Neuron (in vitro differentiated cells): ENCODE data around the gene EVX1.
A peak's percentile ranks its signal among the peaks of the same experiment; 100 is the strongest.

Experiments
- H2AFZ ChIP-seq: one replicate; pipeline ENCODE4 v1.6.1; 2013; ENCODE audit warnings: low read depth, mild to moderate bottlenecking, inconsistent platforms, low read length, moderate library complexity
- H3K27me3 ChIP-seq: one replicate; pipeline ENCODE4 v1.6.1; 2013; ENCODE audit warnings: low read length; ENCODE audit not compliant: insufficient read depth
- H3K36me3 ChIP-seq: one replicate; pipeline ENCODE4 v1.6.1; 2013; ENCODE audit warnings: low read length; ENCODE audit not compliant: insufficient read depth
- H3K4me1 ChIP-seq: one replicate; pipeline ENCODE4 v1.6.1; 2013; ENCODE audit warnings: low read length; ENCODE audit not compliant: insufficient read depth
- H3K4me3 ChIP-seq: 2 replicates; pipeline ENCODE4 v1.5.1; 2013; ENCODE audit warnings: mild to moderate bottlenecking, low read length, moderate library complexity
- H3K9me3 ChIP-seq: one replicate; pipeline ENCODE4 v1.6.1; 2013; ENCODE audit warnings: low read length

The EVX1 gene

GRCh38 chr7:27229448-27229847 lies 13.2 kb upstream of the EVX1 start:
- Histone ChIP-seq H3K4me1 (no peaks in the 10 kb centered on the region), H3K36me3 (no peaks in the 10 kb centered on the region), H3K4me3 (no peak overlapping the region), H2AFZ (no peak overlapping the region), H3K27me3 (peaks cover 58% of the 10 kb centered on the region), H3K9me3 (no peaks in the 10 kb centered on the region)

- Histone ChIP-seq H3K9me3 (peaks cover 3% of the 10 kb centered on the region), H2AFZ (peak overlapping the region; percentile 46), H3K27me3 (peaks cover 60% of the 10 kb centered on the region), H3K4me1 (peaks cover 6% of the 10 kb centered on the region), H3K4me3 (peak overlapping the region; percentile 45), H3K36me3 (no peaks in the 10 kb centered on the region)
Observed at GRCh38 chr7:27235387-27236311, 7.0 kb upstream of the EVX1 start.

GRCh38 chr7:27237735-27238334 lies 4.8 kb upstream of the EVX1 start:
- no peak overlapping the region for H2AFZ ChIP-seq
- H3K4me3 ChIP-seq: no peak overlapping the region
- H3K9me3 ChIP-seq: peaks cover 3% of the 10 kb centered on the region
- peaks cover 12% of the 10 kb centered on the region for H3K4me1 ChIP-seq
- H3K36me3 ChIP-seq: no peaks in the 10 kb centered on the region
- H3K27me3 ChIP-seq: peaks cover 82% of the 10 kb centered on the region

GRCh38 chr7:27238979-27239386 lies 3.6 kb upstream of the EVX1 start:
- peaks cover 14% of the 10 kb centered on the region for H3K4me1 ChIP-seq
- peaks cover 3% of the 10 kb centered on the region for H3K9me3 ChIP-seq
- peak overlapping the region; percentile 17 for H3K4me3 ChIP-seq
- peak overlapping the region; percentile 84 for H2AFZ ChIP-seq
- H3K27me3 ChIP-seq: peaks cover 86% of the 10 kb centered on the region
- no peaks in the 10 kb centered on the region for H3K36me3 ChIP-seq

GRCh38 chr7:27239387-27240014 lies 3.1 kb upstream of the EVX1 start:
- Histone ChIP-seq H2AFZ (peak overlapping the region; percentile 84), H3K27me3 (peaks cover 88% of the 10 kb centered on the region), H3K4me1 (peaks cover 14% of the 10 kb centered on the region), H3K9me3 (peaks cover 3% of the 10 kb centered on the region), H3K36me3 (no peaks in the 10 kb centered on the region), H3K4me3 (peak overlapping the region; percentile 17)

GRCh38 chr7:27240015-27240731 lies 2.4 kb upstream of the EVX1 start:
- peaks cover 14% of the 10 kb centered on the region for H3K4me1 ChIP-seq
- H3K36me3 ChIP-seq: no peaks in the 10 kb centered on the region
- no peak overlapping the region for H3K4me3 ChIP-seq
- H3K9me3 ChIP-seq: peaks cover 3% of the 10 kb centered on the region
- peaks cover 95% of the 10 kb centered on the region for H3K27me3 ChIP-seq
- H2AFZ ChIP-seq: no peak overlapping the region

GRCh38 chr7:27241189-27242056 lies 1.2 kb upstream of the EVX1 start:
- H3K36me3 ChIP-seq: no peaks in the 10 kb centered on the region
- H3K4me1 ChIP-seq: peaks cover 8% of the 10 kb centered on the region
- peaks cover 97% of the 10 kb centered on the region for H3K27me3 ChIP-seq
- no peak overlapping the region for H3K4me3 ChIP-seq
- H3K9me3 ChIP-seq: peaks cover 3% of the 10 kb centered on the region
- no peak overlapping the region for H2AFZ ChIP-seq

- H2AFZ ChIP-seq: no peak overlapping the region
- no peak overlapping the region for H3K4me3 ChIP-seq
- peaks cover 3% of the 10 kb centered on the region for H3K9me3 ChIP-seq
- H3K4me1 ChIP-seq: peaks cover 8% of the 10 kb centered on the region
- H3K36me3 ChIP-seq: no peaks in the 10 kb centered on the region
- H3K27me3 ChIP-seq: peaks cover 97% of the 10 kb centered on the region
Observed at GRCh38 chr7:27242154-27242553, 448 bp upstream of the EVX1 start.

- peaks cover 7% of the 10 kb centered on the region for H3K9me3 ChIP-seq
- no peaks in the 10 kb centered on the region for H3K36me3 ChIP-seq
- peaks cover 97% of the 10 kb centered on the region for H3K27me3 ChIP-seq
- H3K4me1 ChIP-seq: peaks cover 8% of the 10 kb centered on the region
- no peak overlapping the region for H2AFZ ChIP-seq
- no peak overlapping the region for H3K4me3 ChIP-seq
Observed at GRCh38 chr7:27243340-27244163, 950 bp downstream of the EVX1 start.

GRCh38 chr7:27244488-27245123 lies 2.0 kb downstream of the EVX1 start:
- peaks cover 8% of the 10 kb centered on the region for H3K4me1 ChIP-seq
- no peak overlapping the region for H2AFZ ChIP-seq
- H3K4me3 ChIP-seq: no peak overlapping the region
- H3K36me3 ChIP-seq: no peaks in the 10 kb centered on the region
- peaks cover 7% of the 10 kb centered on the region for H3K9me3 ChIP-seq
- H3K27me3 ChIP-seq: peaks cover 100% of the 10 kb centered on the region

GRCh38 chr7:27245124-27245797 lies 2.7 kb downstream of the EVX1 start:
- no peak overlapping the region for H3K4me3 ChIP-seq

More at GRCh38 chr7:27245124-27245797, 2.7 kb downstream of the EVX1 start:
- no peaks in the 10 kb centered on the region for H3K36me3 ChIP-seq
- peaks cover 100% of the 10 kb centered on the region for H3K27me3 ChIP-seq
- peaks cover 7% of the 10 kb centered on the region for H3K9me3 ChIP-seq
- H2AFZ ChIP-seq: no peak overlapping the region
- H3K4me1 ChIP-seq: peaks cover 8% of the 10 kb centered on the region
